Effector CD4-positive, alpha-beta T cell (primary cell): ENCODE data around the gene IL1R2. TPM values are rescaled to one million over a fixed set of nuclear protein-coding genes. Genes with fewer than 3 reads are reported as not detected.

Source experiments
- DNase-seq: peaks from one replicate; pipeline ENCODE4 v3.0.0-alpha.2; 2020
- total RNA-seq: gene quantifications from one replicate; lab custom pipeline; 2026; lab: John Stamatoyannopoulos, UW

Gene IL1R2
- total RNA-seq = not detected

GRCh38 chr2:101991721-101992145 lies at the start of gene IL1R2:
TSS of gene IL1R2 (plus strand) at chr2:101991960. CDS start at chr2:102008576, 16,616 bp downstream.
- no peak for DNase-seq

- no peak for DNase-seq
Observed at GRCh38 chr2:101942851-101943250, 48.9 kb upstream of the IL1R2 start.

GRCh38 chr2:101946372-101947039 lies 45.3 kb upstream of the IL1R2 start:
- DNase-seq = no peak

- no peak for DNase-seq
Observed at GRCh38 chr2:101947374-101947773, 44.4 kb upstream of the IL1R2 start.

GRCh38 chr2:101948625-101949155 lies 43.1 kb upstream of the IL1R2 start:
- DNase-seq = no peak

GRCh38 chr2:101949304-101949703 lies 42.5 kb upstream of the IL1R2 start:
- DNase-seq = no peak

GRCh38 chr2:101951296-101951695 lies 40.5 kb upstream of the IL1R2 start:
- no peak for DNase-seq

GRCh38 chr2:101952551-101952950 lies 39.2 kb upstream of the IL1R2 start:
- DNase-seq = no peak

GRCh38 chr2:101956465-101957438 lies 35.0 kb upstream of the IL1R2 start:
- no peak for DNase-seq

- DNase-seq = no peak
Observed at GRCh38 chr2:101958061-101958460, 33.7 kb upstream of the IL1R2 start.

- no peak for DNase-seq
Observed at GRCh38 chr2:101960819-101961337, 30.9 kb upstream of the IL1R2 start.

GRCh38 chr2:101961338-101962191 lies 30.2 kb upstream of the IL1R2 start:
- DNase-seq = no peak

GRCh38 chr2:101962309-101962708 lies 29.5 kb upstream of the IL1R2 start:
- DNase-seq = no peak

GRCh38 chr2:101963198-101963597 lies 28.6 kb upstream of the IL1R2 start:
- DNase-seq = no peak

- DNase-seq = no peak
Observed at GRCh38 chr2:101967826-101968513, 23.8 kb upstream of the IL1R2 start.

- DNase-seq = no peak
Observed at GRCh38 chr2:101969723-101970122, 22.0 kb upstream of the IL1R2 start.

- no peak for DNase-seq
Observed at GRCh38 chr2:101970901-101971300, 20.9 kb upstream of the IL1R2 start.

- no peak for DNase-seq
Observed at GRCh38 chr2:101971836-101972235, 19.9 kb upstream of the IL1R2 start.

- DNase-seq = no peak
Observed at GRCh38 chr2:101972621-101973434, 18.9 kb upstream of the IL1R2 start.

GRCh38 chr2:101974663-101975062 lies 17.1 kb upstream of the IL1R2 start:
- DNase-seq = no peak
